Neural cell (in vitro differentiated cells): ENCODE measurements around the gene DLAT. TPM values are rescaled to one million over a fixed set of nuclear protein-coding genes. Genes with fewer than 3 reads are reported as not detected.

Experiments
- H2AFZ ChIP-seq: fragments of 200-600, 300-800 bp; sonication (generic), shearing (Covaris generic); 2 replicates; pipeline ENCODE4 v1.6.0; 2014; ENCODE audit warnings: low read depth, mild to moderate bottlenecking, antibody characterized with exemption, low read length, moderate library complexity
- H3F3A ChIP-seq: fragments of 200-600 bp; shearing (Covaris generic); 2 replicates; pipeline ENCODE4 v1.6.1; 2016; ENCODE audit warnings: mild to moderate bottlenecking, moderate library complexity, mixed read lengths, antibody characterized with exemption, low read length; ENCODE audit not compliant: insufficient read depth, poor library complexity, severe bottlenecking
- H3K27ac ChIP-seq: fragments of 200-600, 300-800 bp; sonication (generic), shearing (Covaris generic); 2 replicates; pipeline ENCODE4 v1.5.1; 2014; ENCODE audit warnings: mild to moderate bottlenecking, low read length, moderate library complexity
- H3K27me3 ChIP-seq: fragments of 300-800, 200-600 bp; sonication (generic), shearing (Covaris generic); 2 replicates; pipeline ENCODE4 v1.6.0; 2014; ENCODE audit warnings: mild to moderate bottlenecking, low read depth, low read length, moderate library complexity; ENCODE audit not compliant: insufficient read depth
- H3K36me3 ChIP-seq: fragments of 300-800, 200-600 bp; sonication (generic), shearing (Covaris generic); 2 replicates; pipeline ENCODE4 v1.5.1; 2014; ENCODE audit warnings: mild to moderate bottlenecking, antibody characterized with exemption, low read length, moderate library complexity; ENCODE audit not compliant: insufficient read depth
- H3K4me2 ChIP-seq: fragments of 300-800, 200-600 bp; sonication (generic), shearing (Covaris generic); 2 replicates; pipeline ENCODE4 v1.6.0; 2014; ENCODE audit warnings: mild to moderate bottlenecking, low read length
- H3K4me3 ChIP-seq: fragments of 300-800, 200-600 bp; sonication (generic), shearing (Covaris generic); 2 replicates; pipeline ENCODE4 v1.5.1; 2014; ENCODE audit warnings: mild to moderate bottlenecking, low read length, moderate library complexity
- H3K79me2 ChIP-seq: fragments of 200-600 bp; shearing (Covaris generic); replicated peaks from 2 replicates; pipeline ENCODE4 v1.6.0; 2014; ENCODE audit warnings: mild to moderate bottlenecking, low read length, moderate library complexity; ENCODE audit not compliant: insufficient read depth
- H3K9ac ChIP-seq: fragments of 300-800, 200-600 bp; sonication (generic), shearing (Covaris generic); 2 replicates; pipeline ENCODE4 v1.6.1; 2016; ENCODE audit warnings: mild to moderate bottlenecking, low read length, mixed read lengths
- H3K9me2 ChIP-seq: fragments of 200-600 bp; shearing (Covaris generic); 2 replicates; pipeline ENCODE4 v1.6.1; 2016; ENCODE audit warnings: mild to moderate bottlenecking, low read length, mixed read lengths; ENCODE audit not compliant: insufficient read depth
- H3K9me3 ChIP-seq: fragments of 200-600, 300-800 bp; sonication (generic), shearing (Covaris generic); 2 replicates; pipeline ENCODE4 v1.6.1; 2016; ENCODE audit warnings: mild to moderate bottlenecking, mixed run types, low read length, moderate library complexity, mixed read lengths
- H4K20me1 ChIP-seq: fragments of 200-600 bp; shearing (Covaris generic); 2 replicates; pipeline ENCODE4 v1.6.1; 2016; ENCODE audit warnings: mild to moderate bottlenecking, mixed run types; ENCODE audit not compliant: insufficient read depth
- EP300 ChIP-seq: fragments of 450-650 bp; conservative IDR thresholded peaks from 2 replicates; pipeline ENCODE4 v1.6.1; 2014; ENCODE audit warnings: antibody characterized with exemption, mild to moderate bottlenecking, moderate library complexity; ENCODE audit not compliant: poor library complexity, severe bottlenecking
- EZH2 ChIP-seq: fragments of 200-600, 300-800 bp; shearing (Covaris generic), sonication (generic); IDR thresholded peaks from 2 replicates; pipeline ENCODE4 v1.6.1; 2014; ENCODE audit warnings: antibody characterized with exemption, low read length, borderline replicate concordance, mild to moderate bottlenecking; ENCODE audit not compliant: insufficient read depth, poor library complexity, severe bottlenecking
- MXI1 ChIP-seq: fragments of 450-650 bp; conservative IDR thresholded peaks from 2 replicates; pipeline ENCODE4 v1.6.1; 2014; ENCODE audit warnings: antibody characterized with exemption, mild to moderate bottlenecking; ENCODE audit not compliant: poor library complexity, severe bottlenecking
- POLR2AphosphoS5 ChIP-seq: IDR thresholded peaks from 2 replicates; pipeline ENCODE4 v1.6.1; 2012
- RAD21 ChIP-seq: fragments of 450-650 bp; conservative IDR thresholded peaks from 2 replicates; pipeline ENCODE4 v1.6.1; 2014; ENCODE audit warnings: antibody characterized with exemption, mild to moderate bottlenecking, moderate library complexity
- SMC3 ChIP-seq: fragments of 450-650 bp; conservative IDR thresholded peaks from 2 replicates; pipeline ENCODE4 v1.6.1; 2014; ENCODE audit warnings: antibody characterized with exemption, mild to moderate bottlenecking, moderate library complexity; ENCODE audit not compliant: poor library complexity
- TAF1 ChIP-seq: IDR thresholded peaks from 2 replicates; pipeline ENCODE4 v1.6.1; 2012; ENCODE audit warnings: low read depth
- polyA plus RNA-seq: library from polyadenylated mRNA; depleted of rRNA; stranded (reverse); fragments of >200 nt; gene quantifications from 2 replicates; pipeline ENCODE4 v1.2.3, GENCODE V29; 2014
- TF ChIP-seq, protein P1 (sequence below): IDR thresholded peaks from 2 replicates; pipeline ENCODE4 v1.6.1; 2012; ENCODE audit warnings: borderline replicate concordance
- TF ChIP-seq, protein P2 (sequence below): fragments of 450-650 bp; IDR thresholded peaks from 2 replicates; pipeline ENCODE4 v1.5.1; 2014; ENCODE audit warnings: antibody characterized with exemption, mild to moderate bottlenecking, moderate library complexity; ENCODE audit not compliant: poor library complexity, severe bottlenecking

Gene DLAT
- polyA plus RNA-seq, 1 donor from 2014 or later, result 38.3 TPM

DNA sequence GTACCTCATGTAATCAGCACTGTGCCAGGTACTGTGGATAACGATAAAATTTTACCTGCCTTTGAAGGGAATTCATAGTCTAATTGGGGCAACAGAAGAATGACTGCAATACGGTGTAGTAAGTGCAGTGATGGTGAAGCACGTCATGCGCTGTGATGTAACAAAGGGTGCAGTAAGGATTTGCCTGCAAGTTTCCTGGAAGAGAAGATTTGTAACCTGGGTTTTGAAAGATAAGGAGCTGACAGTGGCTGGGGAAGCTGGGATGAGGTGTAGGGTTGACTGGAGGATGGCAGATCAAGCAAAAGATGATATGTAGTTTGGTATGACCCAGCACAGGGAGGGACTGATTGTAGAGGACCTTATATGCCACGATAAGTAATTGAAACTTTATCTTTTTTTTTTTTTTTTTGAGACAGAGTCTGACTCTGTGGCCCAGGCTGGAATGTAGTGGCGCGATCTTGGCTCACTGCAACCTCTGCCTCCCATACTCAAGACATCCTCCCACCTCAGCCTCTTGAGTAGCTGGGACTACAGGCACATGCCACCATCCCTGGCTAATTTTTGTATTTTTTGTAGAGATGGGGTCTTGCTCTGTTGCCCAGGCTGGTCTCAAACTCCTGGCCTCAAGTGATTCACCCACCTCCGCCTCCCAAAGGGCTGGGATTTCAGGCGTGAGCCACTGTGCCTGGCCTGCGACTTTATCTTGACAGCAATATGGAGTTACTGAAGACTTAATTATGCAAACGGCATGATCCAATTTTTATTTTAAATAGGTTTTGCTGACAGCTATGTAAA lies 72.7 kb downstream of the DLAT start:
- no peak overlapping the region for H3K4me3 ChIP-seq
- H3K27ac ChIP-seq, result no peak overlapping the region
- TF ChIP-seq, protein P1, sequence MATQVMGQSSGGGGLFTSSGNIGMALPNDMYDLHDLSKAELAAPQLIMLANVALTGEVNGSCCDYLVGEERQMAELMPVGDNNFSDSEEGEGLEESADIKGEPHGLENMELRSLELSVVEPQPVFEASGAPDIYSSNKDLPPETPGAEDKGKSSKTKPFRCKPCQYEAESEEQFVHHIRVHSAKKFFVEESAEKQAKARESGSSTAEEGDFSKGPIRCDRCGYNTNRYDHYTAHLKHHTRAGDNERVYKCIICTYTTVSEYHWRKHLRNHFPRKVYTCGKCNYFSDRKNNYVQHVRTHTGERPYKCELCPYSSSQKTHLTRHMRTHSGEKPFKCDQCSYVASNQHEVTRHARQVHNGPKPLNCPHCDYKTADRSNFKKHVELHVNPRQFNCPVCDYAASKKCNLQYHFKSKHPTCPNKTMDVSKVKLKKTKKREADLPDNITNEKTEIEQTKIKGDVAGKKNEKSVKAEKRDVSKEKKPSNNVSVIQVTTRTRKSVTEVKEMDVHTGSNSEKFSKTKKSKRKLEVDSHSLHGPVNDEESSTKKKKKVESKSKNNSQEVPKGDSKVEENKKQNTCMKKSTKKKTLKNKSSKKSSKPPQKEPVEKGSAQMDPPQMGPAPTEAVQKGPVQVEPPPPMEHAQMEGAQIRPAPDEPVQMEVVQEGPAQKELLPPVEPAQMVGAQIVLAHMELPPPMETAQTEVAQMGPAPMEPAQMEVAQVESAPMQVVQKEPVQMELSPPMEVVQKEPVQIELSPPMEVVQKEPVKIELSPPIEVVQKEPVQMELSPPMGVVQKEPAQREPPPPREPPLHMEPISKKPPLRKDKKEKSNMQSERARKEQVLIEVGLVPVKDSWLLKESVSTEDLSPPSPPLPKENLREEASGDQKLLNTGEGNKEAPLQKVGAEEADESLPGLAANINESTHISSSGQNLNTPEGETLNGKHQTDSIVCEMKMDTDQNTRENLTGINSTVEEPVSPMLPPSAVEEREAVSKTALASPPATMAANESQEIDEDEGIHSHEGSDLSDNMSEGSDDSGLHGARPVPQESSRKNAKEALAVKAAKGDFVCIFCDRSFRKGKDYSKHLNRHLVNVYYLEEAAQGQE, result no peak
- no peak for TF ChIP-seq MXI1
- no peak for TF ChIP-seq EP300
- TF ChIP-seq TAF1, result no peak
- TF ChIP-seq EZH2, result no peak
- TF ChIP-seq SMC3, result no peak
- no peak for TF ChIP-seq RAD21
- TF ChIP-seq, protein P2, sequence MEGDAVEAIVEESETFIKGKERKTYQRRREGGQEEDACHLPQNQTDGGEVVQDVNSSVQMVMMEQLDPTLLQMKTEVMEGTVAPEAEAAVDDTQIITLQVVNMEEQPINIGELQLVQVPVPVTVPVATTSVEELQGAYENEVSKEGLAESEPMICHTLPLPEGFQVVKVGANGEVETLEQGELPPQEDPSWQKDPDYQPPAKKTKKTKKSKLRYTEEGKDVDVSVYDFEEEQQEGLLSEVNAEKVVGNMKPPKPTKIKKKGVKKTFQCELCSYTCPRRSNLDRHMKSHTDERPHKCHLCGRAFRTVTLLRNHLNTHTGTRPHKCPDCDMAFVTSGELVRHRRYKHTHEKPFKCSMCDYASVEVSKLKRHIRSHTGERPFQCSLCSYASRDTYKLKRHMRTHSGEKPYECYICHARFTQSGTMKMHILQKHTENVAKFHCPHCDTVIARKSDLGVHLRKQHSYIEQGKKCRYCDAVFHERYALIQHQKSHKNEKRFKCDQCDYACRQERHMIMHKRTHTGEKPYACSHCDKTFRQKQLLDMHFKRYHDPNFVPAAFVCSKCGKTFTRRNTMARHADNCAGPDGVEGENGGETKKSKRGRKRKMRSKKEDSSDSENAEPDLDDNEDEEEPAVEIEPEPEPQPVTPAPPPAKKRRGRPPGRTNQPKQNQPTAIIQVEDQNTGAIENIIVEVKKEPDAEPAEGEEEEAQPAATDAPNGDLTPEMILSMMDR, result no peak
- TF ChIP-seq POLR2AphosphoS5, result no peak
- H4K20me1 ChIP-seq, result no peaks in the 10 kb centered on the region
- H2AFZ ChIP-seq, result no peak overlapping the region
- no peaks in the 10 kb centered on the region for H3F3A ChIP-seq
- no peaks in the 10 kb centered on the region for H3K27me3 ChIP-seq
- H3K4me2 ChIP-seq, result no peak overlapping the region
- no peak overlapping the region for H3K9ac ChIP-seq
- H3K9me2 ChIP-seq, result no peaks in the 10 kb centered on the region
- H3K79me2 ChIP-seq, result no peaks in the 10 kb centered on the region
- H3K9me3 ChIP-seq, result no peaks in the 10 kb centered on the region
- no peaks in the 10 kb centered on the region for H3K36me3 ChIP-seq

DNA sequence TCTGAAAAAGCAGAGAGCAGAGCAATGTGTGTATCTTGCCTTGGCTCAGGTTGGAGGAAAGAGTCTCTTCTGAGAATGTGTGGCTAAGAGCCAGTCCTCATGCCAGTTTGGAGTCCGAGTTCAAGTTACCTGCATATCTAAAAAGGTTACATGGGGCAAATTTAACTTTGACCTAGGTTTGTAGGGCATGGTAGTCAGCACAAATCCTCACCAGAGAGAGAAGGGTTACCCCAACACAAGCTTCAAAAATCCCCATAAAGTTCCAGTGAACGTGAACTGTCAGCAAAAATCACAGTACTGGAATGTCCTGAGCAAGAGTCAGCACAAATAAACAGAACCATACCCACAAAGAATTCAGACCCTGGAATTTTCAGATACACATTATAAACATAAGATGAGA lies 75.3 kb downstream of the DLAT start:
- TF ChIP-seq TAF1 (no peak), MXI1 (no peak), POLR2AphosphoS5 (no peak), EP300 (no peak), RAD21 (no peak), EZH2 (no peak), SMC3 (no peak)
- TF ChIP-seq, protein P1, result no peak
- TF ChIP-seq, protein P2, result no peak
- Histone ChIP-seq H3K27me3 (no peaks in the 10 kb centered on the region), H3F3A (no peaks in the 10 kb centered on the region), H3K36me3 (no peaks in the 10 kb centered on the region), H3K79me2 (no peaks in the 10 kb centered on the region), H3K4me3 (no peak overlapping the region), H3K4me2 (no peak overlapping the region), H3K27ac (no peak overlapping the region), H3K9ac (no peak overlapping the region), H2AFZ (no peak overlapping the region), H3K9me3 (no peaks in the 10 kb centered on the region), H3K9me2 (no peaks in the 10 kb centered on the region), H4K20me1 (no peaks in the 10 kb centered on the region)
